OCI-LY7 (cell line): Measurements from ENCODE around the gene ALPG.
A peak's percentile ranks its signal among the peaks of the same experiment; 100 is the strongest.

Experiments used
- CTCF ChIP-seq: fragments of 200-600 bp; sonication (generic); conservative IDR thresholded peaks from 2 replicates; pipeline ENCODE4 v1.5.1; 2014; ENCODE audit warnings: mild to moderate bottlenecking, antibody characterized with exemption, low read length, moderate library complexity, mixed read lengths
- EZH2phosphoT487 ChIP-seq: fragments of 200-600 bp; sonication (generic); IDR thresholded peaks from 2 replicates; pipeline ENCODE4 v1.6.1; 2018; ENCODE audit warnings: low read depth, borderline replicate concordance, mild to moderate bottlenecking, mixed run types, antibody characterized with exemption, low read length, moderate library complexity, mixed read lengths

- TF ChIP-seq CTCF (peak; percentile 59), EZH2phosphoT487 (no peak)
Observed at GRCh38 chr2:232432598-232433184, 26.0 kb downstream of the ALPG start.
